Progenitor cell of endocrine pancreas (in vitro differentiated cells): ENCODE data around the gene FHOD3. TPM values are rescaled to one million over a fixed set of nuclear protein-coding genes. Genes with fewer than 3 reads are reported as not detected.

Source experiments
- DNase-seq: peaks from one replicate; pipeline ENCODE4 v3.0.0; 2021; ENCODE audit warnings: low spot score; ENCODE audit not compliant: unreplicated experiment
- H3K27ac Mint-ChIP-seq: 2 replicates; pipeline ENCODE4 v1.8.0; 2021; ENCODE audit warnings: mild to moderate bottlenecking, moderate library complexity, mixed read lengths
- H3K27me3 Mint-ChIP-seq: 2 replicates; pipeline ENCODE4 v1.8.0; 2021; ENCODE audit warnings: mixed read lengths
- H3K36me3 Mint-ChIP-seq: 2 replicates; pipeline ENCODE4 v1.8.0; 2022; ENCODE audit warnings: mixed read lengths; ENCODE audit not compliant: insufficient read depth
- H3K4me1 Mint-ChIP-seq: 2 replicates; pipeline ENCODE4 v1.8.0; 2021; ENCODE audit warnings: low read depth, mixed read lengths
- H3K4me3 Mint-ChIP-seq: 2 replicates; pipeline ENCODE4 v1.8.0; 2021; ENCODE audit warnings: low read depth, mild to moderate bottlenecking, moderate library complexity, mixed read lengths
- H3K9me3 Mint-ChIP-seq: 2 replicates; pipeline ENCODE4 v1.8.0; 2021; ENCODE audit warnings: low read depth, mixed read lengths
- CTCF ChIP-seq: fragments of 200-600 bp; sonication (generic); IDR thresholded peaks from one replicate; pipeline ENCODE4 v1.5.0; 2021; ENCODE audit warnings: antibody characterized with exemption, mild to moderate bottlenecking; ENCODE audit not compliant: unreplicated experiment
- total RNA-seq: library from RNA; stranded (reverse); gene quantifications from 2 replicates; pipeline ENCODE4 v1.2.1, GENCODE V29; 2021

Gene FHOD3
- total RNA-seq, 1 donor from 2014 or later: 1.6 TPM

- Mint-ChIP-seq H3K36me3 (no peaks in the 10 kb centered on the region), H3K27me3 (peaks cover 4% of the 10 kb centered on the region), H3K4me3 (no peak overlapping the region), H3K9me3 (peaks cover 7% of the 10 kb centered on the region), H3K4me1 (no peaks in the 10 kb centered on the region), H3K27ac (no peak overlapping the region)
- no peak for TF ChIP-seq CTCF
- no peak for DNase-seq
Observed at GRCh38 chr18:36374262-36374661, 76.7 kb downstream of the FHOD3 start.

DNA sequence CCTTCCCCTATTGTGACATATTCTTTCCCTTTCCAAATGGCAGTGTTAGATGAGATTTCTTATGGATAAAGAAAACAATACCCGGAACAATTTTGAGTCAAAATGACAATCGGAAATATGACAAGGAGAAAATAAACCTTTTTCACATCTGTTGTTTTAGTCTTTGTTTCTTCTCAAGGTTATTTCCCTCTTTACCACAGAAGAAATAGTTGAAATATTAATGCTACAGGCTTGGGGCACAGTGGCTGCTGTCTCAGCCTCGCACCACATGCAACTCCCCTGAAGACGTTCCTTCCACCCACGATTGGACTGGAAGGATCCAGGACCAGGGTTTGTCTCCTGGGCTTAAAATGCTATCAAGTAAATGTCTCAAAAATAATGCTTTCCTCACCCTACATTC is 77.6 kb downstream of the FHOD3 start:
- Mint-ChIP-seq H3K9me3 (peaks cover 7% of the 10 kb centered on the region), H3K4me1 (no peaks in the 10 kb centered on the region), H3K27ac (no peak overlapping the region), H3K27me3 (peaks cover 4% of the 10 kb centered on the region), H3K36me3 (no peaks in the 10 kb centered on the region), H3K4me3 (no peak overlapping the region)
- TF ChIP-seq CTCF: no peak
- no peak for DNase-seq

DNA sequence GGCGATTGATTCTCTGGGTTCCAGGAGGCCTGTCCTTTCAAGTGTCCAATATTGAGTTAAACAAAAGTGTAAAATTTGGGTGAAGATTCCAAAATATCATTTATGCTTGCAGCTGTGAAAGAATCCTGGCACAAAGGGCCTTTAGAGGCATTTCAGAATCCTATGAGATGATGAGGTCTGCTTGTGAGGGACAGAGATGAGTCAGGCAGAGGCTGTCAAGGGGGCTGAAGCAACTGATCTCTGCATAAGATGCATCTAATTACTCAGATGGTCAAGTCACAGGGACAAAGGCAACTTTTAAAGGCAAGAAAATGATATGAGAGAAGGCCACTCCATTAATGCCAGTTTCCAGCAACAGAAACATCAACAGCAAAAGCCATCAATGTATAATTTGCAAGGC is 78.8 kb downstream of the FHOD3 start:
- Mint-ChIP-seq H3K9me3 (peaks cover 2% of the 10 kb centered on the region), H3K4me1 (no peaks in the 10 kb centered on the region)

GRCh38 chr18:36377626-36378025 is 80.1 kb downstream of the FHOD3 start:
- no peak overlapping the region for H3K27ac Mint-ChIP-seq
- H3K9me3 Mint-ChIP-seq: no peaks in the 10 kb centered on the region
- peaks cover 8% of the 10 kb centered on the region for H3K27me3 Mint-ChIP-seq
- no peak for TF ChIP-seq CTCF
- no peak for DNase-seq
- H3K36me3 Mint-ChIP-seq: no peaks in the 10 kb centered on the region
- peaks cover 2% of the 10 kb centered on the region for H3K4me1 Mint-ChIP-seq
- no peak overlapping the region for H3K4me3 Mint-ChIP-seq

More for the DNA sequence above, 78.8 kb downstream of the FHOD3 start:
- DNase-seq: no peak
- Mint-ChIP-seq H3K27me3 (peaks cover 6% of the 10 kb centered on the region), H3K36me3 (no peaks in the 10 kb centered on the region), H3K4me3 (no peak overlapping the region), H3K27ac (no peak overlapping the region)
- no peak for TF ChIP-seq CTCF

GRCh38 chr18:36378205-36378604 is 80.7 kb downstream of the FHOD3 start:
- no peaks in the 10 kb centered on the region for H3K36me3 Mint-ChIP-seq
- no peak overlapping the region for H3K27ac Mint-ChIP-seq
- H3K9me3 Mint-ChIP-seq: no peaks in the 10 kb centered on the region
- peaks cover 4% of the 10 kb centered on the region for H3K27me3 Mint-ChIP-seq
- no peak overlapping the region for H3K4me3 Mint-ChIP-seq
- peaks cover 8% of the 10 kb centered on the region for H3K4me1 Mint-ChIP-seq
- no peak for TF ChIP-seq CTCF
- DNase-seq: no peak
